Amygdala (tissue), 56 donors: ENCODE measurements around the gene GTF3C2.
"Not testable (repeated sequence)": the region's sequence is repeated elsewhere in the genome, so short reads cannot be mapped to it uniquely, and the experiment has no call there.

Experiments
- DNase-seq, 56 donors: peaks; one replicate each; lab custom pipeline; 2025; lab: John Stamatoyannopoulos, UW

GTF3C2 gene

GRCh38 chr2:27322766-27323595, 33.6 kb downstream of the GTF3C2 start, which contains the start of gene MPV17:
Gene MPV17, minus strand, starts transcription at chr2:27323097. Its CDS starts 580 bp downstream, at chr2:27322517.
- DNase-seq, result peak; percentile 46 to 94 (median 85)

- peak in 2 of 56 donors; percentile 40 for DNase-seq
Measured at GRCh38 chr2:27322301-27322765, 34.2 kb downstream of the GTF3C2 start.

GRCh38 chr2:27320958-27321543, 35.5 kb downstream of the GTF3C2 start:
- DNase-seq, result no peak

- not testable (repeated sequence) for DNase-seq
Measured at GRCh38 chr2:27319839-27320238, 36.7 kb downstream of the GTF3C2 start.

GRCh38 chr2:27316655-27317412, 39.7 kb downstream of the GTF3C2 start:
- DNase-seq, result peak in 41 of 56 donors; percentile 6 to 76 (median 40)

GRCh38 chr2:27315122-27315521, 41.4 kb downstream of the GTF3C2 start:
- DNase-seq, result no peak

GRCh38 chr2:27314709-27315108, 41.9 kb downstream of the GTF3C2 start:
- no peak for DNase-seq

- DNase-seq, result no peak
Measured at GRCh38 chr2:27313882-27314645, 42.5 kb downstream of the GTF3C2 start.

- no peak for DNase-seq
Measured at GRCh38 chr2:27312152-27312551, 44.4 kb downstream of the GTF3C2 start.

GRCh38 chr2:27309651-27310050, 46.9 kb downstream of the GTF3C2 start:
- DNase-seq, result no peak

- peak in 1 of 56 donors; percentile 14 for DNase-seq
Measured at GRCh38 chr2:27308359-27308881, 48.1 kb downstream of the GTF3C2 start, which contains the start of gene UCN. Gene UCN, minus strand, starts transcription at chr2:27308445. Its CDS starts 550 bp downstream, at chr2:27307895.

GRCh38 chr2:27307545-27308358, 48.8 kb downstream of the GTF3C2 start:
- no peak for DNase-seq

- no peak for DNase-seq
Measured at GRCh38 chr2:27307287-27307544, 49.3 kb downstream of the GTF3C2 start.

GRCh38 chr2:27306573-27307286, 49.8 kb downstream of the GTF3C2 start:
- no peak for DNase-seq

- no peak for DNase-seq
Measured at GRCh38 chr2:27306136-27306535, 50.4 kb downstream of the GTF3C2 start.

GRCh38 chr2:27305516-27305915, 51.0 kb downstream of the GTF3C2 start:
- DNase-seq, result no peak

- DNase-seq, result no peak
Measured at GRCh38 chr2:27304488-27305240, 51.9 kb downstream of the GTF3C2 start.
